Right lobe of liver (tissue), 6 donors: Measurements from ENCODE around the gene PRDM12. TPM values are rescaled to one million over a fixed set of nuclear protein-coding genes. Genes with fewer than 3 reads are reported as not detected.

ENCODE experiments used
- ATAC-seq, 4 donors: fragments of 200-7000 bp; cut with Tn5 transposase; one replicate each; pipeline ENCODE4 v1.9.1; 2020; ENCODE audit warnings: mild to moderate bottlenecking in 4 of 4, moderate library complexity in 4 of 4
- DNase-seq, 3 donors: peaks; one replicate each; pipeline ENCODE4 v3.0.0-alpha.2; 2020
- H3K27ac ChIP-seq, 3 donors: fragments of 200-600 bp; one replicate each; pipeline ENCODE4 v1.8.0; 2022
- H3K27me3 ChIP-seq, 2 donors: fragments of 200-600 bp; one replicate each; pipeline ENCODE4 v1.8.0; 2022
- H3K36me3 ChIP-seq, 4 donors: fragments of 200-600 bp; sonication (generic) in 1 of 4; one replicate each; pipeline versions ENCODE4 v1.5.1 to v1.8.0; 2017 to 2022; ENCODE audit warnings: control low read depth in 1 of 4
- H3K4me1 ChIP-seq, 4 donors: fragments of 200-600 bp; sonication (generic) in 1 of 4; one replicate each; pipeline versions ENCODE4 v1.5.1 to v1.8.0; 2017 to 2022; ENCODE audit warnings: control low read depth in 1 of 4
- H3K4me3 ChIP-seq, 3 donors: fragments of 200-600 bp; one replicate each; pipeline ENCODE4 v1.8.0; 2022
- H3K9me3 ChIP-seq, 4 donors: fragments of 200-600 bp; sonication (generic) in 1 of 4; one replicate each; pipeline versions ENCODE4 v1.5.1 to v1.8.0; 2017 to 2022; ENCODE audit warnings: control low read depth in 1 of 4
- CTCF ChIP-seq, 4 donors: fragments of 200-600 bp in 3 of 4; fragments of 450-650 bp in 1 of 4; IDR thresholded peaks; one replicate each; pipeline versions ENCODE4 v1.5.1 to v1.8.0; 2016 to 2022; ENCODE audit warnings: antibody characterized with exemption in 4 of 4, mild to moderate bottlenecking in 2 of 4
- POLR2A ChIP-seq: fragments of 450-650 bp; IDR thresholded peaks from one replicate; pipeline ENCODE4 v1.6.1; 2017; ENCODE audit warnings: antibody characterized with exemption, mild to moderate bottlenecking
- WGBS: methylation state at CpG from one replicate; pipeline ENCODE4 v1.1.6; 2018; ENCODE audit warnings: low coverage, low lambda C conversion rate; ENCODE audit not compliant: insufficient coverage; ENCODE audit errors: missing lambda C conversion rate; 5-methylcytosine and 5-hydroxymethylcytosine counted together
- intact Hi-C, 2 donors: fragments of 100-400 bp; cut with DNase I; formaldehyde crosslinking; loops; one replicate each; pipeline versions ENCODE4 v1.11.2 to v1.14.1; 2022
- total RNA-seq, 6 experiments: library from RNA; depleted of rRNA in 2 of 6; stranded (reverse); fragments of >200 nt in 2 of 6; fragmentation: NEBNext Ultra II Directional in 3 of 6; extraction: Animal tissue kit (Norgen Biotek cat#: 25700) in 3 of 6; gene quantifications; one replicate each; pipeline versions ENCODE4 v1.1.0 to v1.2.4, GENCODE V29; 2016 to 2023
- donor health status: DM: no; HTN: yes; CAD: no.
- donor health status: DM: no; HTN: no; CAD: no.
- donor health status: DM: no; HTN: no; CAD: no.
- donor health status: DM: no; HTN: yes; CAD: no.
- donor health status: DM: no; HTN: yes; CAD: no.

PRDM12 gene
- total RNA-seq, 6 experiments from 2014 or later: 0.15 TPM; not detected in 5

DNA sequence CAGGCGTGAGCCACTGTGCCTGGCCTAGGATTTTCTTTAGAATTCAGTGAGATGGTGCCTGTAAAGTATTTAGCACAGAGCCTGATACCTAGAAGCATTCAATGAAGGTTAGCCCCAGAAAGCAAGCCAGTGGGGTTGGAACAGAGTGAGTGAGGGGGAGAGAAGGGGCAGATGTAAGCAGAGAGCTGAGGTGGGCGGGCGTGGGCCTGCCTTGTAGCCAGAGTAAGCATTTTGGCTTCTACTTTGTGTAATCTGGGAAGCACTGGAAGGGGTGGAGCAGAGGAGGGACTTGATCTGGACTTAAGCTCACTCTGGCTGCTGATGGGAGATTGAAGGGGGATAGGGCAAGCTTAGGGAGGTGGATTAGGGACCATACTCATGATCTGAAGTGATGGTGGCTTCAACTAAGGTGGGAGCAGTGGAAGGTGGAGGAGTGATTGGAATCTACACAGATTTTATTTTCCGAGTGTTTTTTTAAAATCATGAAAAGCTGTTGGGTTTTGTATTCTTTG lies 31.8 kb downstream of the PRDM12 start:
- intact Hi-C loops: loop anchor here in 1 of 2 donors (5.0 kb wide), 1 partner anchor 251 kb away; no protein-coding TSS in a partner anchor
- H3K27ac ChIP-seq: no peak overlapping the region
- no peak for ATAC-seq
- H3K4me3 ChIP-seq: no peak overlapping the region
- H3K27me3 ChIP-seq: no peaks in the 10 kb centered on the region
- TF ChIP-seq CTCF (IDR thresholded peaks at IDR 0.05) (no peak), POLR2A (no peak)
- peaks cover 0 to 33% (median 8%) of the 10 kb centered on the region in 4 donors for H3K4me1 ChIP-seq
- DNase-seq: no peak
- peaks cover 0 to 23% (median 2%) of the 10 kb centered on the region in 4 donors for H3K36me3 ChIP-seq
- 90% methylated on average over 4 of the region's 4 CpGs for WGBS
- H3K9me3 ChIP-seq: no peaks in the 10 kb centered on the region

DNA sequence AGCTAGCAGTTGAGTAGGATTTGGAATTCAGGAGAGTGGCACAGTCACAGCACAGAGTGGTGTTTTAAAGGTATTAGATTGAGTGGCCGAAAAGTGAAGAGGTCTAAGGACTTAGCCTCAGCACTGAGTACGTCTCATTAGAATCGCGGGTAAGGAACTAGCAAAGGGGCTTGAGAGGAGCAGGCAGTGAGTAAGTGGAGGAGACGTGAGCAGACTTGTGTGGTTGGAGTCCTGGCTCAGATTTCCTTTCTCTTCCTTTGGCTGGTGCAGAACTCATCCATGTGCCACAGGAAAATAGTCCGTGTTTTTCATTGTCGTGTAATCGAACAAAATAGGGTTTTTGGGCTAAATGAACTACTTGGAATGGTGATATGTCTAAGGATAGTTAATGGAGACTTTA lies 32.6 kb downstream of the PRDM12 start:
- Histone ChIP-seq H3K4me3 (no peak overlapping the region), H3K9me3 (no peaks in the 10 kb centered on the region), H3K27me3 (no peaks in the 10 kb centered on the region), H3K36me3 (peaks cover 0 to 28% (median 6%) of the 10 kb centered on the region in 4 donors), H3K4me1 (peaks cover 0 to 33% (median 8%) of the 10 kb centered on the region in 4 donors), H3K27ac (no peak overlapping the region)
- WGBS: 79% methylated on average over 5 of the region's 8 CpGs
- TF ChIP-seq CTCF (IDR thresholded peaks at IDR 0.05) (no peak), POLR2A (no peak)
- intact Hi-C loops: loop anchor here in 1 of 2 donors (5.0 kb wide), 1 partner anchor 250 kb away; no protein-coding TSS in a partner anchor
- DNase-seq: no peak
- ATAC-seq: no peak

DNA sequence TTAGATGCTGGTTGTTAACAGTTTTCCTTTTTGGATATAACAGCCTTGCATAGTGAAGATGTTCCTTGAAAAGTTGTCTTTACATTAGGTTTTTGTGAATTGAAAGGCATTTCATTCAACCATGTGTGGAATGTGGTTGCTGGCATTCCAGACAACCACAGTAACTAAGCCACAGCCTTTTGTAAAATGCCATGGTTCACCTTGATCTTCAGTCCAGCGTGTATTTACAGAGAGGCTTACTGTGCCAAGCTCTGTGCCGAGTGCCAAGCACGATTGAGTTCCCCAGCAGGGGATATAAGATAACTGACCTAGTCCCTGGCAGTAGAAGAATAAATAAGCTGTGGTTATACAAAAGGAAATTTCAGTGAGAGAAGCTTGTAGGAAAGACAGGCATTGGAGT lies 34.1 kb downstream of the PRDM12 start:
- H3K4me1 ChIP-seq: peaks cover 0 to 25% (median 8%) of the 10 kb centered on the region in 4 donors
- H3K27me3 ChIP-seq: no peaks in the 10 kb centered on the region
- intact Hi-C loops: loop anchor here in 1 of 2 donors (5.0 kb wide), 1 partner anchor 249 kb away; no protein-coding TSS in a partner anchor
- DNase-seq (peak; percentile 42 to 68 (median 65)), ATAC-seq (peak; percentile 54 to 76 (median 66))
- WGBS: 14% methylated on average over 3 of the region's 3 CpGs
- no peak overlapping the region for H3K27ac ChIP-seq
- H3K9me3 ChIP-seq: no peaks in the 10 kb centered on the region
- TF ChIP-seq CTCF (IDR thresholded peaks at IDR 0.05) (no peak), POLR2A (no peak)
- peaks cover 0 to 44% (median 14%) of the 10 kb centered on the region in 4 donors for H3K36me3 ChIP-seq
- H3K4me3 ChIP-seq: no peak overlapping the region

DNA sequence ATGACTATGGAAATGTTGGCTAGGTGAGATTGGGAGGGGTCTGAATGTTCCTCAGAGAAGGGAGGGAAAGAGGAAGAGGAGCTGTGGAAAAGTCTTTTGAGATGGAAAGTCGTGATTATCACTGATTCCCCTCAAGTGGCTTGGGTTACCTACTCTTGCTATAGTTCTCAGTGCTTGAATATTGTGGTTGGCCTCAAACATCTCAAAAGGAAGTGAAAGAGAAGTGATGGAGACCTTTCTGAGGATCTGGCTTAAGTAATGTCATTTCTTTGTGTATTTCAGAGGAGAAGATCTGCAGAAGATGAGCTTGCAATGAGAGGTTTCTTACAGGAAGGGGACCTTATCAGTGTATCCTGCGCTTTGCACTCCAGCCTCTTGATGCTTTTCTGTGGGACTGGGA lies 34.7 kb downstream of the PRDM12 start:
- Histone ChIP-seq H3K4me3 (no peak overlapping the region), H3K4me1 (peaks cover 0 to 25% (median 8%) of the 10 kb centered on the region in 4 donors), H3K27ac (no peak overlapping the region), H3K27me3 (no peaks in the 10 kb centered on the region), H3K36me3 (peaks cover 0 to 49% (median 18%) of the 10 kb centered on the region in 4 donors), H3K9me3 (no peaks in the 10 kb centered on the region)
- no peak for TF ChIP-seq POLR2A
- no peak for TF ChIP-seq CTCF (IDR thresholded peaks at IDR 0.05)
- intact Hi-C loops: loop anchor here in 1 of 2 donors (5.0 kb wide), 1 partner anchor 248 kb away; no protein-coding TSS in a partner anchor
- ATAC-seq: no peak
- WGBS: 88% methylated on average over 2 of the region's 2 CpGs
- no peak for DNase-seq
